Choroid plexus epithelial cell (primary cell): ENCODE measurements around the gene PPARD.

ENCODE experiments used
- DNase-seq: peaks from one replicate; pipeline ENCODE4 v3.0.0-alpha.2; 2010; ENCODE audit warnings: low read depth
- H3K4me3 ChIP-seq: 2 replicates; pipeline ENCODE4 v1.5.1; 2011; ENCODE audit warnings: low read depth, mild to moderate bottlenecking, control low read depth, low read length, moderate library complexity
- CTCF ChIP-seq: conservative IDR thresholded peaks from 2 replicates; pipeline ENCODE4 v1.5.1; 2011; ENCODE audit warnings: low read depth, mild to moderate bottlenecking, control low read depth, inconsistent platforms, low read length, moderate library complexity

The PPARD gene

GRCh38 chr6:35477028-35477427 lies 134.7 kb downstream of the PPARD start:
- TF ChIP-seq CTCF, result no peak
- no peak for DNase-seq
- no peak overlapping the region for H3K4me3 ChIP-seq
